Body of pancreas (tissue), 4 donors: ENCODE results near the gene UST.

Experiments
- CTCF ChIP-seq, 7 experiments: fragments of 450-650 bp in 4 of 7; fragments of 200-600 bp in 3 of 7; sonication (generic) in 3 of 7; IDR thresholded peaks; one replicate each; pipeline ENCODE4 v1.5.1; 2016 to 2019; ENCODE audit warnings: antibody characterized with exemption in 7 of 7
- POLR2A ChIP-seq, 3 donors: fragments of 450-650 bp; IDR thresholded peaks; one replicate each; pipeline ENCODE4 v1.6.1; 2016; ENCODE audit warnings: antibody characterized with exemption in 3 of 3, mild to moderate bottlenecking in 2 of 3

DNA sequence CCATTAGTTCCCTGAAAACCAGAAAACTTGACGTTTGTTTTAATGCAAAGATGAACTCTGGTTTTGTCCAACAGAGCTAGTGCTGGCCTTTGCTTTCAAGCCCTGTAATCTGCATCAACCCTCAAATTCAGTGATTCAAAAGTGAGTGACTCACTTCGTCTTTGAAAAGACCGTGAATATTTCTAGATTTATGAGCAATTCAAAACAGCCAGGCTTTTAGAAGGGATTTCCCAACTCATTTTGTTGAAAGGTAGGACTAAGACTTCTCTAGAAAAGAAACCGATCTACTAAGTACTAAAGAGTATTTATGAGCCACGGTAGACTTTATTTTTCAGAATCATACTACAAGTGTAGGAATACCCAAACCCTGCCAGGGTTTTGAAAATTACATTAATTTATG lies 121.5 kb downstream of the UST start:
- TF ChIP-seq CTCF (IDR thresholded peaks at IDR 0.05) (no peak), POLR2A (IDR thresholded peaks at IDR 0.05) (no peak)
